HCT116 (cell line): ENCODE data around the gene CLASP2. TPM values are rescaled to one million over a fixed set of nuclear protein-coding genes. Genes with fewer than 3 reads are reported as not detected.

Experiments used
- ATAC-seq: fragments of 200-7000 bp; cut with Tn5 transposase; 2 replicates; pipeline ENCODE4 v1.9.1; 2020; ENCODE audit warnings: mild to moderate bottlenecking, moderate library complexity
- BruUV-seq: library from RNA; stranded (reverse); fragments of 400-500 nt; replicated peaks from 2 replicates; lab custom pipeline; 2021; lab: Mats Ljungman, UMichigan
- CTCF ChIA-PET: fragments of 300-600 bp; sonication (Branson Sonifier 250); formaldehyde crosslinking; loops from one replicate; lab custom pipeline; 2021; ENCODE audit warnings: antibody characterized with exemption; lab: Charles Lee
- POLR2A ChIA-PET: fragments of 300-600, 350-600 bp; sonication (Branson Sonifier 250); formaldehyde crosslinking; loops from one replicate; lab custom pipeline; 2021; ENCODE audit warnings: antibody characterized with exemption; lab: Charles Lee
- RAD21 ChIA-PET, 2 experiments: fragments of 300-600 bp; sonication (Branson Sonifier 250); formaldehyde crosslinking; loops; one replicate each; lab custom pipeline; 2023; ENCODE audit warnings: low total read pairs in 2 of 2; ENCODE audit not compliant: uncharacterized antibody in 2 of 2, unreplicated experiment in 2 of 2, low non-redundant PET in 1 of 2; lab: Charles Lee
- DNase-seq: peaks from one replicate; pipeline ENCODE4 v3.0.0-alpha.2; 2010; ENCODE audit warnings: low read depth, low spot score
- H2AFZ ChIP-seq: fragments of 200-600 bp; shearing (Covaris generic), sonication (generic); 2 replicates; pipeline ENCODE4 v1.6.1; 2017; ENCODE audit warnings: low read depth, mixed run types, mixed read lengths, antibody characterized with exemption, low read length; ENCODE audit not compliant: poor library complexity, severe bottlenecking
- H3K27ac ChIP-seq: 2 replicates; pipeline ENCODE4 v1.5.1; 2012; ENCODE audit warnings: low read depth, low read length
- H3K27me3 ChIP-seq: fragments of 200-600 bp; sonication (generic); 2 replicates; pipeline ENCODE4 v1.6.1; 2016; ENCODE audit warnings: mixed run types, low read length, mixed read lengths; ENCODE audit not compliant: insufficient read depth
- H3K36me3 ChIP-seq, 2 experiments: fragments of 200-500 bp in 1 of 2; fragments of 200-600 bp in 1 of 2; sonication (Bioruptor generic) in 1 of 2; sonication (generic) in 1 of 2; 2 replicates each; pipeline versions ENCODE4 v1.5.1 to v1.6.1; 2014 to 2016; ENCODE audit warnings: low read length in 2 of 2, inconsistent platforms in 1 of 2, mixed read lengths in 1 of 2, mixed run types in 1 of 2; ENCODE audit not compliant: insufficient read depth in 2 of 2, control insufficient read depth in 1 of 2
- H3K4me1 ChIP-seq, 2 experiments: fragments of 200-600 bp in 1 of 2; sonication (generic) in 1 of 2; 2 replicates each; pipeline versions ENCODE4 v1.5.1 to v1.6.1; 2012 to 2017; ENCODE audit warnings: low read length in 2 of 2, inconsistent platforms in 1 of 2, mild to moderate bottlenecking in 1 of 2, mixed read lengths in 1 of 2, mixed run types in 1 of 2, moderate library complexity in 1 of 2; ENCODE audit not compliant: insufficient read depth in 2 of 2, control insufficient read depth in 1 of 2
- H3K4me2 ChIP-seq: fragments of 200-600 bp; sonication (generic); 2 replicates; pipeline ENCODE4 v1.6.1; 2017; ENCODE audit warnings: mixed run types, low read length, mixed read lengths
- H3K4me3 ChIP-seq, 2 experiments: fragments of 200-600 bp in 1 of 2; sonication (generic) in 1 of 2; replicated peaks in 1 of 2; 2 replicates each; pipeline ENCODE4 v1.5.1; 2011 to 2016; ENCODE audit warnings: low read length in 2 of 2, control low read depth in 1 of 2, low read depth in 1 of 2, mild to moderate bottlenecking in 1 of 2, mixed read lengths in 1 of 2, mixed run types in 1 of 2
- H3K79me2 ChIP-seq: fragments of 200-600 bp; sonication (generic); 2 replicates; pipeline ENCODE4 v1.6.1; 2017; ENCODE audit warnings: mild to moderate bottlenecking, mixed run types, low read length, moderate library complexity, mixed read lengths; ENCODE audit not compliant: insufficient read depth
- H3K9ac ChIP-seq: fragments of 200-600 bp; sonication (generic); 2 replicates; pipeline ENCODE4 v1.6.1; 2016; ENCODE audit warnings: low read length, mixed read lengths
- H3K9me2 ChIP-seq: fragments of 200-600 bp; sonication (generic), shearing (Covaris generic); 2 replicates; pipeline ENCODE4 v1.6.1; 2017; ENCODE audit warnings: mixed run types, mild to moderate bottlenecking, moderate library complexity; ENCODE audit not compliant: insufficient read depth
- H3K9me3 ChIP-seq, 2 experiments: fragments of 200-500 bp in 1 of 2; fragments of 200-600 bp in 1 of 2; sonication (Bioruptor generic) in 1 of 2; sonication (generic) in 1 of 2; 2 replicates each; pipeline ENCODE4 v1.6.1; 2014 to 2017; ENCODE audit warnings: low read length in 2 of 2, mixed read lengths in 2 of 2, inconsistent platforms in 1 of 2, low read depth in 1 of 2, mild to moderate bottlenecking in 1 of 2, mixed run types in 1 of 2, moderate library complexity in 1 of 2; ENCODE audit not compliant: control insufficient read depth in 1 of 2, insufficient read depth in 1 of 2
- H4K20me1 ChIP-seq: fragments of 200-600 bp; sonication (generic), shearing (Covaris generic); 2 replicates; pipeline ENCODE4 v1.6.1; 2017; ENCODE audit warnings: mixed run types, mild to moderate bottlenecking, moderate library complexity; ENCODE audit not compliant: insufficient read depth
- CTCF ChIP-seq, 3 experiments: fragments of 200-600 bp in 1 of 3; sonication (generic) in 1 of 3; IDR thresholded peaks in 2 of 3; conservative IDR thresholded peaks in 1 of 3; 2 replicates each; pipeline ENCODE4 v1.5.1; 2012 to 2017; ENCODE audit warnings: low read depth in 2 of 3, low read length in 2 of 3, antibody characterized with exemption in 1 of 3, borderline replicate concordance in 1 of 3, control low read depth in 1 of 3, mild to moderate bottlenecking in 1 of 3, mixed read lengths in 1 of 3, mixed run types in 1 of 3, moderate library complexity in 1 of 3; ENCODE audit not compliant: insufficient read depth in 1 of 3
- POLR2A ChIP-seq: IDR thresholded peaks from 2 replicates; pipeline ENCODE4 v1.7.0; 2011; ENCODE audit warnings: borderline replicate concordance; ENCODE audit not compliant: insufficient read depth, insufficient read length; ENCODE audit errors: extremely low read depth
- REST ChIP-seq: IDR thresholded peaks from 2 replicates; pipeline ENCODE4 v1.6.1; 2012; ENCODE audit warnings: low read depth
- ZBTB33 ChIP-seq: IDR thresholded peaks from 2 replicates; pipeline ENCODE4 v1.6.1; 2011; ENCODE audit warnings: mild to moderate bottlenecking, low read length, moderate library complexity; ENCODE audit not compliant: insufficient replicate concordance; ENCODE audit errors: extremely low read depth
- intact Hi-C: fragments of 100-400 bp; cut with micrococcal nuclease; formaldehyde crosslinking; loops from 2 replicates; pipeline ENCODE4 v1.10.0; 2022
- total RNA-seq: library from RNA; stranded (reverse); gene quantifications from one replicate; pipeline ENCODE4 v1.2.1, GENCODE V29; 2021; ENCODE audit not compliant: unreplicated experiment

CLASP2 gene
- total RNA-seq, 1 experiment from 2014 or later, result 36.3 TPM

GRCh38 chr3:33579840-33580239 lies 138.2 kb downstream of the CLASP2 start:
- no peaks in the 10 kb centered on the region for H3K27me3 ChIP-seq
- ChIA-PET RAD21 (no interaction called here), POLR2A (no interaction called here), CTCF (no interaction called here)
- H4K20me1 ChIP-seq, result no peaks in the 10 kb centered on the region
- H3K79me2 ChIP-seq, result no peaks in the 10 kb centered on the region
- H3K9ac ChIP-seq, result no peak overlapping the region
- H3K9me3 ChIP-seq, result no peaks in the 10 kb centered on the region
- peaks cover 8% of the 10 kb centered on the region in 2 experiments for H3K4me1 ChIP-seq
- ATAC-seq (no peak), DNase-seq (no peak)
- H3K36me3 ChIP-seq, result peaks cover 0 to 3% of the 10 kb centered on the region in 2 experiments; a peak in 1 of 4 replicates
- TF ChIP-seq ZBTB33 (no peak), CTCF (IDR thresholded peaks at IDR 0.05 in 2 of 3, conservative IDR thresholded peaks at IDR 0.05 in 1 of 3; ENCODE audit: borderline replicate concordance in 1 of 3, insufficient read depth in 1 of 3, low read depth in 2 of 3, low read length in 2 of 3) (no peak), POLR2A (no peak), REST (no peak)
- no peak overlapping the region for H3K27ac ChIP-seq
- intact Hi-C loops, result no loop called here
- H3K4me2 ChIP-seq, result no peak overlapping the region
- BruUV-seq, result no TSS peak
- no peaks in the 10 kb centered on the region for H3K9me2 ChIP-seq
- H2AFZ ChIP-seq, result no peak overlapping the region
- no peak overlapping the region for H3K4me3 ChIP-seq
